Activated gamma-delta T cell treated with Interleukin-2 at 50 U/mL for 16 hours (primary cell): ENCODE results near the gene CBFA2T3.
"Not testable (repeated sequence)": the region's sequence is repeated elsewhere in the genome, so short reads cannot be mapped to it uniquely, and the experiment has no call there.

Source experiments
- DNase-seq: peaks from one replicate; pipeline ENCODE4 v3.0.0-alpha.2; 2020

CBFA2T3 gene

GRCh38 chr16:88903267-88903666 is 73.7 kb downstream of the CBFA2T3 start:
- DNase-seq: no peak

DNA sequence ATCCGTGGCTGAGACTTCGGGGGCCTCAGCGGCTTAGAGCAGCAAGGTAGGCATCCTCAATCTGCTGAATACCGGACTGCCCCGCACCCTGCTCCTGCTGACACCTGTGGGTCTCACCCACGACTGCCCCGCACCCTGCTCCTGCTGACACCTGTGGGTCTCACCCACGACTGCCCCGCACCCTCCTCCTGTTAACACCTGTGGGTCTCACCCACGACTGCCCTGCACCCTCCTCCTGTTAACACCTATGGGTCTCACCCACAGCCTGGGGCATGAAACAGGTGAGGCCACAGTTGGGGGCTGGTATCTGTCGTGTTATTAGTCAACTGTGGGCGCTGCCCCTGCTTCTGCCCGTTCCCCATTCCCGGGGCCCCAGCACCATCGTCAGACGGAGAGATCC is 74.3 kb downstream of the CBFA2T3 start:
- no peak for DNase-seq

GRCh38 chr16:88901718-88902337 is 75.2 kb downstream of the CBFA2T3 start:
- DNase-seq: no peak

- no peak for DNase-seq
Measured at GRCh38 chr16:88900662-88901052, 76.3 kb downstream of the CBFA2T3 start.

- no peak for DNase-seq
Measured at GRCh38 chr16:88899901-88900661, 76.9 kb downstream of the CBFA2T3 start.

- DNase-seq: no peak
Measured at GRCh38 chr16:88897696-88898425, 79.1 kb downstream of the CBFA2T3 start.

- DNase-seq: no peak
Measured at GRCh38 chr16:88896238-88897070, 80.6 kb downstream of the CBFA2T3 start.

- no peak for DNase-seq
Measured at GRCh38 chr16:88895335-88895734, 81.7 kb downstream of the CBFA2T3 start.

- no peak for DNase-seq
Measured at GRCh38 chr16:88894681-88895300, 82.2 kb downstream of the CBFA2T3 start.

GRCh38 chr16:88894266-88894665 is 82.7 kb downstream of the CBFA2T3 start:
- DNase-seq: not testable (repeated sequence)

GRCh38 chr16:88893127-88893968 is 83.7 kb downstream of the CBFA2T3 start:
- no peak for DNase-seq

DNA sequence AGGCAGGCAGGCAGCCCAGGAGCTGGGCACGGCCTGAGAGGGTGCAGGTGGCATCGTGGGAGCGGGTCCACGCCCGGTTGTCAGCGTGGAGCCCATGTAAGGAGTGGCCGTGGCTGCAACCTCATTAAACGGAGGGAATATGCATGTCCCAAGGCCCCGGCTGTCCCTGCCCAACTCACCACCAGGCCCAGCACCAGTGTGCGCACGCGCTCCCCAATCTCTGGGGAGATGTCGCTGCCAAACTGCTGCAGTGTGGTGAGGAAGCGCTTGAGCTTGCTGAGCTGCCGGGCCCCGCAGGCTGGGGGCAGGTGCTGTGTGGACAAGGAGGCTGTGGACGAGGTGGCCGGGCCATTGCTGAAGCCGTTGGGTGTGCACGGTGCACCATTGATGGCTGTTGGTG is 84.9 kb downstream of the CBFA2T3 start:
- DNase-seq: no peak

DNA sequence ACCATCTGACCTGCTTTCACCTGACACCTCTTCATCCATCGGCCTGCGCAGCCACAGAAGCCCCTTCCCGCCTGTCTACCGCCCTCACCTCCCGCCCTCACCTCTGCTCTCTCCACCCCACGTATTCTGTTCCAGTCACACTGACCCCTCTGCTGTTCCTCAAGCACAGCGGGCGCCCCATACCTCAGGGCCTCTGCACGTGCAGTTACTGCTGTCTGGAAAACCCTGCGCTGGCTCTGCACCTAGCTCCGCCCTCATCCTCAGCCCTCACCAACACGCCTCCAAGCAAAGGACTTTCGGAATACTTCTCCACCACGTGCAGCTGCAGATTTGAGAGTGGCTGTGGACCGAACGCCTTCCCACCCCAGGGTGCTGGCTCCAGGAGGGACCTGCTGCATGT is 85.9 kb downstream of the CBFA2T3 start:
- DNase-seq: no peak

GRCh38 chr16:88889702-88890352 is 87.2 kb downstream of the CBFA2T3 start:
- DNase-seq: not testable (repeated sequence)

DNA sequence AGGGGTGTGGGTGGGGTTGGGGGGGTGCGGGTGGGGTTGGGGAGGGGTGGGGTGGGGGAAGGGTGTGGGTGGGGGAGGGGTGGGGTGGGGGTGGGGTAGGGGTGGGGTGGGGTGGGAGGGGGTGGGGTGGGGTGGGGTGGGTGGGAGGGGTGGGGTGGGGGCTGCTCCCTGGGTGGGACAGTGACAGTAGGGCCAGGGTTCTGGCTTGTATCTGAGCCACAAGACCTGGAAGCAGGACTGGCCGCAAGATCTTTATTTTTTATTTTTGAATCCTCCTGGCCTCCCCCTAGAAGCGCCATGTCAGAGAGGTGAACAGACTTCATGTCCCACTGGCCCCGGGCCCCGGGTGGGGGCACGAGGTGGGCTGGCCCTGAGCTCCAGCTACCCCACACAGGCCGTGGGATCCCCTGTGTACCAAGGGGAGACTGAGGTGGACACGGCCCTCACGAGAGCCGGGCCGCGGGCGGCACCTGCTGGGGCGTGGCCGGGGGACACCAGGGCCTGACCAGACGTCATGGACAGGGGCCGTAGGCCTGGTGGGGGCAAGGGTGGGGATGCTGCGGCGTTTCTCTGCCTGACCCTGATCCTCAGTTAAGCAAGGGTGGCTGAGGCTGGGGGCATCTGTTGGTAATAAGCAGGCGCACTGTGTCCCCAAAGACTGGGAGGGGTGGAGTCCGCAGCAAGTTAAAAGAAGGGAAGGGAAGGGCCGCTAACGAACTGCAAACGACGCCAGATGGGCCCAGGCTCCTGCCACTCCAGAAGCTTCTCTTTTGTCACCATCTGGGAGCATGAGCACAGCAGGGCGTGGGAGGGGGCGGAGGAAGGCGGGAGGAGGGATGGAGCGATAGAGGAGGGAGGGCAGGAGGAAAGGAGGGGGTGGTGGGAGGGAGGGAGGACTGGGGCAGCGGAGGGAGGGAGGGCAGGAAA is 88.3 kb downstream of the CBFA2T3 start:
- no peak for DNase-seq

DNA sequence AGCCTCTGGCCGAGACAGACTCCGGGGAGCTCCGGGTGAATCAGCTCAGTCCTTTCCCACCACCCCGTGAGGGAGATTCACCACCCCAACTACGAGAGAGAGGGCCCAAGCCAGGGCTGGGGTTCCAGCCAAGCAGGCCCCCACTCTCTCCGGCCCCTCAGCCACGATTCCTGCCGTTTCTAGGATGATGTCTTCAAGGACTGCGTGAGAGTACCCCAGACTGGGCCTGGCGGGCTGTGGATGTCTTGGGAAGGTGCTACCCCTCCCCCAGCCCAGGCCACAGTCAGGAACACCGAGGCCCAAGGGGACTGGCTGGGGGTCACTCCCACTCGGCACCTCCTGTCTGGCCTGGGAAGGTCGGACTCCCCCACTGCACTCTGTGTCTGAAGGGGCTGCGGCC is 89.0 kb downstream of the CBFA2T3 start:
- DNase-seq: no peak

DNA sequence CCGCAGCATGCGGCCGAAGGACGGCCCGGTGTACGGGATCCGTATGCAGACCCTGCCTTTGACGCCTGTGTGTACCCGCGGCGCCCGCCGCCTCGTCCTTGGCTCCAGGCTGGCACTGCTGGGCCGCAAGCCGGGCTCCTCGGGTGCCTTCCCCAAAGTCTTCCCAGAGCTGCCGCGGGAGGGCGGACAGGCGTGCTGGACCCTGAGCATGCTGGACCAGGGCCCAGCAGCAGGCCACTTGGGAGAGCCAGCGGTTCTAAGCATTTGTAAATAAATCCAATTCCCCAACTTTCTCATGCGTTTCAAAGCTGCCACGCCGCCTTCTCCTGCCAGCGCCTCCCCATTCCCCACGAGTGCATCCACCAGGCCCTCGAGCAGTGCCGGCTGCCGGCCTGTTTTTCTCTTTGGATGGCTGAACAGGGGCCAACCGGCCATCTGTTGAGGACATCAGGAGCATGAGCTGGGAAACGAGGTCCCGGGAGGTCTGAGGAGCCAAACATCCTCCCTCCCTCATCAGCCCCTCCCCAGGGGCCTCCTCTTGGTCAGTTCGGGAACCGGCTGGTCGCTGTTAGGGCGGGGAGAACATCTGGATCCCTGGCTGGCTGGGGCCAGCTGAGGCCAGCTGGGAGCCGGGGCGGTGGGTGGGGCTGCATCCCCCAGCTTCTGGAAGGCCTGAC is 90.0 kb downstream of the CBFA2T3 start:
- DNase-seq: no peak

DNA sequence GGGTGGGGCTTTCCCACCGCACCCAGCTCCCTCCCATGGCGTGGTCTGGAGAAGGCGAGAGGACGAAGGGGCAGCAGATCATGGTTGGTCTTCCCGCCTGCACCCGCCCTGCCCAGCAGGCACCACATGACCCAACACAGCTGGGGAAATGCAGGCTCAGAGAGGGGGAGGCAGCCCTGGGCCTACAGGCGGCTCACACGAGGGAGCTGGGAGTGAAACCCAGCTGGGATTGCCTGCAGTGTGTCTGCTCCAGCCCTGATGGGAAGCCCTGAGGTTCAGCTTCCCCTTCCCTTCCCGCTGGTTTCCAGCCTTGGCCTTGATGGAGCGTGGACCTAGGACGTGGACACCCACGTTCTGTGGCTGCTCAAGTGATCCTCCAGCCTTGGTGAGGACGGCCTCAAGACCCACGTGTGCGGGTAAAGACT is 90.6 kb downstream of the CBFA2T3 start:
- DNase-seq: no peak

GRCh38 chr16:88885693-88886280 is 91.2 kb downstream of the CBFA2T3 start:
- DNase-seq: no peak
